ENCODE measurements around the gene PTPRU. TPM values are rescaled to one million over a fixed set of nuclear protein-coding genes. Genes with fewer than 3 reads are reported as not detected.
A peak's percentile ranks its signal among the peaks of the same experiment; 100 is the strongest.

PTPRU gene
- total and polyA plus RNA-seq, 2 experiments from 2014 or later, result 23.2 to 89.7 TPM

DNA sequence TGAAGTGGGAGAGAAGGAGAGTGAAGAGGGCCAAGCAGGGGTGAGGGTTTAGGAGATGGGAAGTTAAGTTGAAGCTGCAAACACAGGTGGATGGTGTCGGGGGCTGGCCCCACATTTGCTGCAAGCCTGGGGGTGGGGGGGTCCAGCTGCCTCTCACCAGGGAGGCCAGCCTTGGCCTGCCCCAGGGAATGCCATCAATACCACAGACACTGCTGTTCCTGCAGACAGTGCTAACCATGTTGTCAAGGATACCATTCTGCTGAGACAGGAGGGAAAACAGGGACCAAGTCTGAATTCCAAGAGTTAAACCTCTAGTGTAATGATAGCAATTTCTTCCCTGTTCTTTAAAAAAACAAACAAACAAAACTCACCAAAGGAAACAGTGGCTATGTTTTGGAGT is 13.6 kb upstream of the PTPRU start:
- Histone ChIP-seq H3K27me3 (no peaks in the 10 kb centered on the region), H3K27ac (no peak overlapping the region), H3K4me1 (ENCODE audit: low read depth) (no peaks in the 10 kb centered on the region), H3K4me3 (no peak overlapping the region), H3K9me3 (ENCODE audit: low read depth) (no peaks in the 10 kb centered on the region), H3K36me3 (no peaks in the 10 kb centered on the region)
- TF ChIP-seq, protein P1, sequence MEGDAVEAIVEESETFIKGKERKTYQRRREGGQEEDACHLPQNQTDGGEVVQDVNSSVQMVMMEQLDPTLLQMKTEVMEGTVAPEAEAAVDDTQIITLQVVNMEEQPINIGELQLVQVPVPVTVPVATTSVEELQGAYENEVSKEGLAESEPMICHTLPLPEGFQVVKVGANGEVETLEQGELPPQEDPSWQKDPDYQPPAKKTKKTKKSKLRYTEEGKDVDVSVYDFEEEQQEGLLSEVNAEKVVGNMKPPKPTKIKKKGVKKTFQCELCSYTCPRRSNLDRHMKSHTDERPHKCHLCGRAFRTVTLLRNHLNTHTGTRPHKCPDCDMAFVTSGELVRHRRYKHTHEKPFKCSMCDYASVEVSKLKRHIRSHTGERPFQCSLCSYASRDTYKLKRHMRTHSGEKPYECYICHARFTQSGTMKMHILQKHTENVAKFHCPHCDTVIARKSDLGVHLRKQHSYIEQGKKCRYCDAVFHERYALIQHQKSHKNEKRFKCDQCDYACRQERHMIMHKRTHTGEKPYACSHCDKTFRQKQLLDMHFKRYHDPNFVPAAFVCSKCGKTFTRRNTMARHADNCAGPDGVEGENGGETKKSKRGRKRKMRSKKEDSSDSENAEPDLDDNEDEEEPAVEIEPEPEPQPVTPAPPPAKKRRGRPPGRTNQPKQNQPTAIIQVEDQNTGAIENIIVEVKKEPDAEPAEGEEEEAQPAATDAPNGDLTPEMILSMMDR (IDR thresholded peaks at IDR 0.05; ENCODE audit: low read depth, low read length), result no peak
- DNase-seq (ENCODE audit: low read depth in 1 of 2, low spot score in 1 of 2), result no peak

DNA sequence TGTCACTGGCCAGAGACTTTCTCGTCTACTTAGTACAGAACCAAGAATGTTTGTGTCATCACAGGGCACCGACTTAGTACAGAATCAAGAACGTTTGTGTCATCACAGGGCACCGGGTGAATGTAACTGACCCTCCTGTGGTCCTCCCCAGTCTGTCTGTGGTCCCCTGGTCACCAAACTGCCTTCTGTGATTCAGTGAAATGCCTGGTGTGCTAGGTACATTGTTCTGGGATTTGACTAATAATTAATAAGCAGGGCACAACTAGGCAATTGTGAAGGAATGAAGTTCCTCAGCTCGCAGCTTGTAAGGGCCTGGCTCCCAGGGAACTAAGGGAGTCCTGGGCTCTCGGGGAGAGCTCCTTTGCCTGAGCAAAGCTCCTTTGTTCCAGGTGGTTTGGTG is 12.8 kb upstream of the PTPRU start:
- Histone ChIP-seq H3K27me3 (no peaks in the 10 kb centered on the region), H3K9me3 (ENCODE audit: low read depth) (no peaks in the 10 kb centered on the region), H3K36me3 (no peaks in the 10 kb centered on the region), H3K27ac (no peak overlapping the region), H3K4me1 (ENCODE audit: low read depth) (no peaks in the 10 kb centered on the region), H3K4me3 (no peak overlapping the region)
- TF ChIP-seq, protein P1 (IDR thresholded peaks at IDR 0.05; ENCODE audit: low read depth, low read length), result no peak
- DNase-seq (ENCODE audit: low read depth in 1 of 2, low spot score in 1 of 2), result no peak

DNA sequence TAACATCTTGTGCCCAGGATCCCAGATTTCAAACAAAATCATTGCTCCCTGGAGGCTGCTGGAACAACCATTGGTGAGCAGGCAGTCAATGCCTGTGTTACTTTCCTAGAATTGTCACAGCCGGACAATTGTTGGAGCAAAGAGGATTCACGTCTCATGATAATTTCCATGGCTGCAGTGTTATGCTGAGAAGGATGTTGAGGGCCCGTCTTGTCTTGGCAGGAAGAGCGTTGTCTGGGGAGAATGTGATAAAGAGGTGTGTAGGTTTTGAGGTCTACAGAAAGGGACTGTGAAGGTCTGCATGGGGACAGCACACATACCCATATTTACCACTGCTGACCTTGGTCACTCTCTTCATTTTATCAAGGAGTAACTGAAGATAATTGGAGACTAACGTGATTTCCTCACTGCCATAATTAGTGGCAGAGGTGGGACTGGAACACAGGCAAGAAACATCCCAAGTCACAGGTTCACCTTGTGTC is 11.9 kb upstream of the PTPRU start:
- Histone ChIP-seq H3K36me3 (no peaks in the 10 kb centered on the region), H3K4me1 (ENCODE audit: low read depth) (no peaks in the 10 kb centered on the region), H3K9me3 (ENCODE audit: low read depth) (no peaks in the 10 kb centered on the region), H3K27ac (no peak overlapping the region), H3K4me3 (no peak overlapping the region), H3K27me3 (no peaks in the 10 kb centered on the region)
- no peak for DNase-seq (ENCODE audit: low read depth in 1 of 2, low spot score in 1 of 2)
- TF ChIP-seq, protein P1 (IDR thresholded peaks at IDR 0.05; ENCODE audit: low read depth, low read length), result no peak

DNA sequence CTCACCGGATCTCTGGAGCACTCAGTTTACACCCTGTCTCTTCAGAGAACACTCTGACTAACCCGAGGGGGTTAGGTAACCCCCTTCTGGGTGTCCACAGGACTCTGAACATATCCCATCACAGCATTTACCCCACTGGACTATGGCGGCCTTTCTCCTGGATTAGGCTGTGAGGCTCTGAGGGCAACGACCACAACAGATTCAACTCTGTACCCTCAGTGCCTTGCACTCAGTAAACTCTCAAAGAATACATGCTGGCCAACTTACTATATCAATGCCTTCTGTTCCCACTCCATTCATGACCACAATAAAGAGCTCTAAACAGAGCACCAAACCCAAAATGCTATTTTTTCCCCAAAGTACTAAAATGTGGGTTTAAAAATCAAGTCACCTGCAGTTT is 11.0 kb upstream of the PTPRU start:
- Histone ChIP-seq H3K36me3 (no peaks in the 10 kb centered on the region), H3K27ac (no peak overlapping the region), H3K4me3 (no peak overlapping the region), H3K4me1 (ENCODE audit: low read depth) (no peaks in the 10 kb centered on the region), H3K27me3 (no peaks in the 10 kb centered on the region), H3K9me3 (ENCODE audit: low read depth) (no peaks in the 10 kb centered on the region)
- TF ChIP-seq, protein P1 (IDR thresholded peaks at IDR 0.05; ENCODE audit: low read depth, low read length), result no peak
- DNase-seq (ENCODE audit: low read depth in 1 of 2, low spot score in 1 of 2), result no peak

DNA sequence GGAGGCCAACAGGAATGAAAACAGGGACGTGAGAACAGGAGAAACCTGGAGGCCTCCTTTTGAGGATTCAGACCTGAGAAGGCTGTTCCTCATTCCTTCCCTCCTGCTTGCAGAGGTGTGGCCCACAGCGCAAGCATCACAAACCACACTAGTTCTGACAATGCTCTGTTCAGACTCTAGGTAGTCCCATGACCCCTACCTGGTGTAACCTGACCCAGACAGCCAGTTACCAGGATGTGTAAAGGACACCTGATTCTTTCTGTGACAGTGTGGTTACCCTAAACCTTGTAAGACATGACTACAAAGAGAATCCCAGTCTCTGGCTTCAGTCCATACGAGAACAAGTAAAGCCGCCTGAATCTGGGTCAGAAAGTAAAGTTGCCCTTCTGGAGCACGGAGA is 8.8 kb upstream of the PTPRU start:
- H3K27me3 ChIP-seq, result no peaks in the 10 kb centered on the region
- no peaks in the 10 kb centered on the region for H3K36me3 ChIP-seq
- DNase-seq (ENCODE audit: low read depth in 1 of 2, low spot score in 1 of 2), result no peak
- no peak overlapping the region for H3K27ac ChIP-seq
- H3K4me3 ChIP-seq, result no peak overlapping the region
- no peaks in the 10 kb centered on the region for H3K9me3 ChIP-seq (ENCODE audit: low read depth)
- no peaks in the 10 kb centered on the region for H3K4me1 ChIP-seq (ENCODE audit: low read depth)
- TF ChIP-seq, protein P1 (IDR thresholded peaks at IDR 0.05; ENCODE audit: low read depth, low read length), result no peak

DNA sequence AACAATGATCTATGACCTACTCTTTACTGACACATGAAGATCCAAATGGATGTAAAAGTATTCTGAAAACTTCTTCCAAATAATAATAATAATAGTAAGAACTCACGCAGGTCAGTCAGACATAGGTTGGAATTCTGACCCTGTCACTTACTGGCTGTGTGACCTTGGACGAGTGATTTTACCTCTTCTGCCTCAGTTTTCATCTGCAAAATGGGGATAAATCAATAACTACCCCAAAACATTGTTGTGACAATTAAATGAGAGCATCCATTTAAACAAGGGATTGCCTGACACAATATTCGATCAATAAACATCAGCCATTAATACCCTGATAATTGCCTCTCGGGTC is 6.1 kb upstream of the PTPRU start:
- Histone ChIP-seq H3K27me3 (peaks cover 6% of the 10 kb centered on the region), H3K4me3 (peak overlapping the region; percentile 69), H3K9me3 (ENCODE audit: low read depth) (no peaks in the 10 kb centered on the region), H3K27ac (no peak overlapping the region), H3K36me3 (no peaks in the 10 kb centered on the region), H3K4me1 (ENCODE audit: low read depth) (no peaks in the 10 kb centered on the region)
- DNase-seq (ENCODE audit: low read depth in 1 of 2, low spot score in 1 of 2), result no peak
- TF ChIP-seq, protein P1 (IDR thresholded peaks at IDR 0.05; ENCODE audit: low read depth, low read length), result no peak

All from cardiac muscle cell (in vitro differentiated cells and primary cell).